Measurements from ENCODE around the gene MLLT10. TPM values are rescaled to one million over a fixed set of nuclear protein-coding genes. Genes with fewer than 3 reads are reported as not detected.

Gene MLLT10
- total RNA-seq, 1 experiment from 2014 or later = 58.4 TPM

GRCh38 chr10:21637795-21638194 lies 103.8 kb downstream of the MLLT10 start:
- no TSS peak for BruUV-seq (replicated peaks)
- intact Hi-C loops (cut with micrococcal nuclease; ENCODE audit: unreplicated experiment) = no loop called here
- DNase-seq (ENCODE audit: low spot score) = no peak
- ChIA-PET POLR2A (ENCODE audit: low non-redundant PET) (interaction anchor here (0.6 kb wide), 1 partner anchor 40 kb away, joined by 4 read pairs; no protein-coding TSS in a partner anchor), CTCF (no interaction called here)
- Histone ChIP-seq H3K27me3 (replicated peaks; ENCODE audit: insufficient read depth, low read depth, low read length, poor library complexity) (no peaks in the 10 kb centered on the region), H3K9me3 (ENCODE audit: low read depth, low read length, poor library complexity, severe bottlenecking) (no peaks in the 10 kb centered on the region), H3K4me1 (ENCODE audit: insufficient read depth, low read length, poor library complexity, severe bottlenecking) (no peaks in the 10 kb centered on the region), H3K36me3 (ENCODE audit: insufficient read depth, low read length, poor library complexity, severe bottlenecking) (peaks cover 10% of the 10 kb centered on the region), H3K4me3 (ENCODE audit: low read depth, low read length, poor library complexity, severe bottlenecking) (no peak overlapping the region), H3K27ac (ENCODE audit: low read depth, low read length, poor library complexity, severe bottlenecking) (no peak overlapping the region)
- no peak for TF ChIP-seq EZH2 (IDR thresholded peaks at IDR 0.05; ENCODE audit: borderline replicate concordance, low read depth, low read length, poor library complexity, severe bottlenecking)
- no peak for TF ChIP-seq CTCF (conservative IDR thresholded peaks at IDR 0.05; ENCODE audit: low read depth, low read length)

- CTCF ChIA-PET = no interaction called here
- intact Hi-C loops (cut with micrococcal nuclease; ENCODE audit: unreplicated experiment) = no loop called here
- Histone ChIP-seq H3K9me3 (ENCODE audit: low read depth, low read length, poor library complexity, severe bottlenecking) (no peaks in the 10 kb centered on the region), H3K27ac (ENCODE audit: low read depth, low read length, poor library complexity, severe bottlenecking) (no peak overlapping the region), H3K4me3 (ENCODE audit: low read depth, low read length, poor library complexity, severe bottlenecking) (no peak overlapping the region), H3K36me3 (ENCODE audit: insufficient read depth, low read length, poor library complexity, severe bottlenecking) (peaks cover 10% of the 10 kb centered on the region), H3K4me1 (ENCODE audit: insufficient read depth, low read length, poor library complexity, severe bottlenecking) (no peaks in the 10 kb centered on the region), H3K27me3 (replicated peaks; ENCODE audit: insufficient read depth, low read depth, low read length, poor library complexity) (no peaks in the 10 kb centered on the region)
- TF ChIP-seq CTCF (conservative IDR thresholded peaks at IDR 0.05; ENCODE audit: low read depth, low read length) = no peak
- no peak for TF ChIP-seq EZH2 (IDR thresholded peaks at IDR 0.05; ENCODE audit: borderline replicate concordance, low read depth, low read length, poor library complexity, severe bottlenecking)
- BruUV-seq (replicated peaks) = no TSS peak
- POLR2A ChIA-PET (ENCODE audit: low non-redundant PET) = no interaction called here
- DNase-seq (ENCODE audit: low spot score) = no peak
Measured at GRCh38 chr10:21638681-21639080, 104.6 kb downstream of the MLLT10 start.

- no peak for DNase-seq (ENCODE audit: low spot score)
- BruUV-seq (replicated peaks) = no TSS peak
- no peak overlapping the region for H3K4me3 ChIP-seq (ENCODE audit: low read depth, low read length, poor library complexity, severe bottlenecking)
- intact Hi-C loops (cut with micrococcal nuclease; ENCODE audit: unreplicated experiment) = no loop called here
- ChIA-PET POLR2A (ENCODE audit: low non-redundant PET) (no interaction called here), CTCF (no interaction called here)
- no peak for TF ChIP-seq CTCF (conservative IDR thresholded peaks at IDR 0.05; ENCODE audit: low read depth, low read length)
- no peak for TF ChIP-seq EZH2 (IDR thresholded peaks at IDR 0.05; ENCODE audit: borderline replicate concordance, low read depth, low read length, poor library complexity, severe bottlenecking)
- H3K4me1 ChIP-seq (ENCODE audit: insufficient read depth, low read length, poor library complexity, severe bottlenecking) = peaks cover 35% of the 10 kb centered on the region
- H3K27me3 ChIP-seq (replicated peaks; ENCODE audit: insufficient read depth, low read depth, low read length, poor library complexity) = no peaks in the 10 kb centered on the region
- H3K9me3 ChIP-seq (ENCODE audit: low read depth, low read length, poor library complexity, severe bottlenecking) = no peaks in the 10 kb centered on the region
- peaks cover 10% of the 10 kb centered on the region for H3K36me3 ChIP-seq (ENCODE audit: insufficient read depth, low read length, poor library complexity, severe bottlenecking)
- H3K27ac ChIP-seq (ENCODE audit: low read depth, low read length, poor library complexity, severe bottlenecking) = no peak overlapping the region
Measured at GRCh38 chr10:21648040-21648439, 114.0 kb downstream of the MLLT10 start.
